ENCODE data around the gene IL10RB.

- TF ChIP-seq CTCF (IDR thresholded peaks at IDR 0.05) (no peak), POLR2A (IDR thresholded peaks at IDR 0.05) (no peak)
These were observed 6.7 kb upstream of the IL10RB start for GRCh38 chr21:33259428-33259827.

Measured in right lobe of liver (tissue), 4 donors.